GM12801 (cell line): ENCODE data around the gene ZNF865.

Source experiments
- TF ChIP-seq, protein P1 (sequence below): IDR thresholded peaks from one replicate; pipeline ENCODE4 v1.5.1; 2011; ENCODE audit warnings: control low read depth; ENCODE audit not compliant: insufficient read length; ENCODE audit errors: extremely low read depth

Gene ZNF865

DNA sequence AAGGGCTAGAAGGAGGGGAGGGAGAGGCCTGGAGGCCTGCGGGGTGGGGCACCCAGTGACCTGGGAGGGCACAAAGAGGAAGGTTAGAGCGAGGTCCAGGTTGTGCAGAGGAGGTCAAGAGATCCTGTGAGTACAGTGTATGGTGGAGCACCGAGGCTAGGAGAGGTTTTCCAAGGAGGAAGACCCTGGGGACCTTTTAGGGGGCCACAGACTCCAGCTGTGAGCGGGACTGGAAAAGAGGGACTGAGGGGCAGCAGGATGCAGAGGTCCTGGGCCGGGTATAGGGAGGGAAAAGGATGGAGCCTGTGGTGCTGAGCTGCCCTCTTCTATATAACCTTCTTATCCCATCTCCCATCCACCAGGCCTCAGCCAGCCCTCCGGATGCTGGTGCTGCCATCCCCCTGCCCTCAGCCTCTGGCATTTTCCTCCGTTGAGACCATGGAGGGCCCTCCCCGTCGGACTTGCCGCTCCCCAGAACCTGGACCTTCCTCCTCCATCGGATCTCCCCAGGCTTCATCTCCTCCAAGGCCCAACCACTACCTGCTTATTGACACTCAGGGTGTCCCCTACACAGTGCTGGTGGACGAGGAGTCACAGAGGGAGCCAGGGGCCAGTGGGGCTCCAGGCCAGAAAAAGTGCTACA lies 38.9 kb downstream of the ZNF865 start:
- TF ChIP-seq, protein P1, sequence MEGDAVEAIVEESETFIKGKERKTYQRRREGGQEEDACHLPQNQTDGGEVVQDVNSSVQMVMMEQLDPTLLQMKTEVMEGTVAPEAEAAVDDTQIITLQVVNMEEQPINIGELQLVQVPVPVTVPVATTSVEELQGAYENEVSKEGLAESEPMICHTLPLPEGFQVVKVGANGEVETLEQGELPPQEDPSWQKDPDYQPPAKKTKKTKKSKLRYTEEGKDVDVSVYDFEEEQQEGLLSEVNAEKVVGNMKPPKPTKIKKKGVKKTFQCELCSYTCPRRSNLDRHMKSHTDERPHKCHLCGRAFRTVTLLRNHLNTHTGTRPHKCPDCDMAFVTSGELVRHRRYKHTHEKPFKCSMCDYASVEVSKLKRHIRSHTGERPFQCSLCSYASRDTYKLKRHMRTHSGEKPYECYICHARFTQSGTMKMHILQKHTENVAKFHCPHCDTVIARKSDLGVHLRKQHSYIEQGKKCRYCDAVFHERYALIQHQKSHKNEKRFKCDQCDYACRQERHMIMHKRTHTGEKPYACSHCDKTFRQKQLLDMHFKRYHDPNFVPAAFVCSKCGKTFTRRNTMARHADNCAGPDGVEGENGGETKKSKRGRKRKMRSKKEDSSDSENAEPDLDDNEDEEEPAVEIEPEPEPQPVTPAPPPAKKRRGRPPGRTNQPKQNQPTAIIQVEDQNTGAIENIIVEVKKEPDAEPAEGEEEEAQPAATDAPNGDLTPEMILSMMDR, result no peak

DNA sequence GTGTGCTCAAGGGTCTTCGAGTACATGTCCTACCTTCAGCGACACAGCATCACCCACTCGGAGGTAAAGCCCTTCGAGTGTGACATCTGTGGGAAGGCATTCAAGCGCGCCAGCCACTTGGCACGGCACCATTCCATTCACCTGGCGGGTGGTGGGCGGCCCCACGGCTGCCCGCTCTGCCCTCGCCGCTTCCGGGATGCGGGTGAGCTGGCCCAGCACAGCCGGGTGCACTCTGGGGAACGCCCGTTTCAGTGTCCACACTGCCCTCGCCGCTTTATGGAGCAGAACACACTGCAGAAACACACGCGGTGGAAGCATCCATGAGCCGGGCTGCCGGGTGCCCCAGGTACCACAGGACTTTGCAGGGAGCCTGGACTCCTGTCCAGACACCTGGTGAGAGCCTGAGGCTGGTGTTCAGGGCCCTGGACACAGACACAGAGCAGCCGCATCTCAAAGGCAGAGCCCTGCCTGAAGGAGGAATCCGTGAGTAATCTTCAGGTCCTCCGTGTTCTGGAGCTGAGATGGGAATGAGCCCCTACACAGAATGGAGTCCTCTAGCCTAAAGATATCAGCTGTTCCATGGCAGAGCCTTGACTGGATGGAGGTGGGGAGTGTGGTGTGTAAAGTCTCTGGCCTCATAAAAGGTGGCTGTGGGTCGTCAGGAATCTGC lies 39.5 kb downstream of the ZNF865 start:
- TF ChIP-seq, protein P1, result no peak

DNA sequence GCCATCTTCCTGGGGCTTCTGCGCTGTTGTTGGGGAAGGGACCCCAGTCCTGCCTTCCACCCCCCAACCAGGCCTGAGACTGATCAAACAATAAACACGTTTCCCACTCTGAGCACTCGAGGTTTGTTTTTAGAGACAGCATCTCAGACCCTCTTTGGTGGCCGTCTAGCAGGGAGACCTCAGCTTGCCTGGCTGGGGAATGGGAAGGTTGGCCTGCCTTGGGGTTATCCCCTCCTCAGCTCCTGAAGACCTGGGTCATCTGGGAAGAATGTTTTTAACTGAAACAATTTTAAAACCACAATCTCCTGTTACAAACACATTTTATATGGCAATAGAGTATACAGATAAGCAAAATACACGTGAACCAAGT lies 40.0 kb downstream of the ZNF865 start:
- TF ChIP-seq, protein P1, result no peak

DNA sequence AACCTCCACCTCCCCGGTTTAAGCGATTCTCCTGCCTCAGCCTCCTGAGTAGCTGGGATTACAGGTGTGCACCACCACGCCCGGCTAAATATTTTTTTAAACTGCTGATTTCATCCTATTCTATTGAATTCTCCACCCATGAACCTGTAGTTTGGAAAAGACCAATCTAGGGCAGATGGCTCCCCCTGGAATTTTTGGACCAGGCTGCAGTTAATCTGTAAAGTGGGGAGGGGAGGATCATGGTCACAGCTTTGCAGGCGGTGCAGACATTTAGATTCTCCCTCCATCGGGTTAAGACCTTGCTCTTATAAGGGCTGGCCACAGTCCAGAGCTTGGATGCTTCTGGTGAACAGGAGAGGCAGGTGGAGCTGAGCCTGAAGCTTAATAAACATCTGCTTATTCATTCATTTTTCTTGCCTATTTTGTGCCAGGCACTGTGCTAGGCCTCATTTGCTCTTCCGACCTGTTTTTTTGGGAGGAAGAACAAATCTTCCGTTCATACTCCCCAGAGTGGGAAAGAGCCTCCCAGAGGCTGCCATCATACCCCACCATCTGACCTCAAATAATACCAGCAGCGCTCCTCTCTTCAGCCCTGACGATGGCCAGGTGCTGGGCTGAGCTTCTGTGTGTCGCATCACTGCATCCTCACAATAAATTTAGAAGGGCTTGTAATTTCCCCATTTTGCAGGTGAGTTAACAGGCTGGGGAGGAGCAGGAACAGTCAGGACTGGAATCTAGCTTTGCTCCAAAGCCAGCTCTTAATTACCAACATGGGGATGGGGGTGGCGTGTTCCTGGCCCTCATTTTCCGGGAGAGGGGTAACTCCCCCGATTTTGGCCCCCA lies 41.7 kb downstream of the ZNF865 start:
- TF ChIP-seq, protein P1, result no peak

DNA sequence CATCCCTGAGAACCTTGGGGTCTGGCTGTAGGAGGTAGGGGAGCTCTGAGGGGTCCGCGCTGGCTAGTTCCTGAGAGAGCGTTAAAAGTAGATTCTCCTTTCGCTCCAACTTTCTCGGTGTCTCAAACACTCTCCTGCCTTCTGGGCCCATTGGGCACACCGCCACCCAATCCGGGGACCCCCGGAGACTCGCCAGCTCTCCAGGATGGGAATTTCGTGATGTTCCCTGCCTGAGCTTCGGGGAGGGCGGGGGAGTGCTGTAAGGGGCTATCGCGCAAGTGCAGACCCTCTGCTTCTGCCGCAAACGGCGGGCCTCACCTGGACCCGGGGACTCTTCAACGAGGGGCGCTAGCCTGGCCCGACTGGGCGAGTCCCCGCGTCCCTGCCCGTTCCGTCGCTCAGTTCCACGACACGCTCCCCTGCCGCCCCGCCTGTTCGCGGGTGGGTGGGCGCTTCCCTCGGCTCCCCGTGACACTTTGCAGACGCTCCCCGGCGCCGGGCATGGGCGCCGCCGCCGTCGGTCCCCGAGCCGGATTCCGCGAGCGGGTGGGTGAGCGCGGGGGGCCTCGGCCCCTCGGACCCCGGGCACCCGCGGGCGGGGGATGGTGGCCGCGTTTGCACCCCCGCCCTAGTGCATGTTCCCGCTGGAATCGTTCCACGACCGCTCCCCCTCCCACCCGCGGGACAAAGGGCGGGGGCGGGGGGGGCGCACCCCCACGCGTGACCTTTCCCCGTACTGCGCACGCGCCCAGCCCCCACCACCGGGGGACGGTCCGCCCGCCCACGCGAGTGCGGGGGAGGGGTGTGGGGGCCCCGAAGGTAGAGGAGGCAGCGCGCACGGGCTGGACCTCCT lies 42.5 kb downstream of the ZNF865 start, which contains the start of gene CCDC106:
TSS of gene CCDC106 (plus strand) at position 481 of the 853 bp plus-strand sequence. CDS start 835 bp downstream, outside the sequence.
- TF ChIP-seq, protein P1, result no peak

DNA sequence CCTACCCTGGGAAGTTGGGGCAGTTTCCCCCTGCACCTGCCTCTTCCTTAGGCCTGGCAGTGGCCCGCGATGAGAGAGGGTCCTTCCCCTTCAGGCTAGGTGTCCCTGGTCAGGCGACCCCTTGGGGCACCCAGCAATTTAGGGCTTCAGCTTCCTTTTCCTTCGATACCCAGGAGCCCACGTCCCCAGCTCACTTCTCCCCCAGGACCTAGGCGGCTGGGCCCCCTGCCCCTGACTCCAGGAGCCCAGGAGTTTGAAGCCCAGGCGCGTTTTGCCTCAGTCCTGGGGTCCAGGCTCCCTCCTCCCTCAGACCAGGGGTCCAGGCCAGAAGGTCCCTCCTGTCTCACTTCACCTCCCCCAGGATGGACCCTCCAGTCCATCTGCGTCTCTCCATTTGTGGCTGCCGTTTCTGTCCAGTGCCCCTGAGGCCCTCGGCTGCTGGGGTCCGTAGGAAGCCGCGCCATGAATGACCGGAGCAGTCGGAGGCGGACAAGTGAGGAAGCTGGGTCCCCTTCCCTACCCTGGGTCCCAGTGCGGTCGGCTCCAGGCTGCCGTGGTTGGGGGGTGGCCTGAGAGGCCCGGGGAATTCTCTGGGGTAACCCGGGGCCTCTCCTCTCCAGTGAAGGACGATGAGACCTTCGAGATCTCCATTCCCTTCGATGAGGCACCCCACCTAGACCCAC lies 43.3 kb downstream of the ZNF865 start:
- TF ChIP-seq, protein P1, result no peak
